ENCODE results near the gene NAV2.
"Not testable (repeated sequence)": the region's sequence is repeated elsewhere in the genome, so short reads cannot be mapped to it uniquely, and the experiment has no call there.

NAV2 gene

GRCh38 chr11:19917069-19917468, 204.4 kb downstream of the NAV2 start:
- no peak overlapping the region for H3K4me3 ChIP-seq (ENCODE audit: low read depth, low read length)

GRCh38 chr11:19918302-19919049, 205.8 kb downstream of the NAV2 start:
- H3K4me3 ChIP-seq (ENCODE audit: low read depth, low read length): no peak overlapping the region

GRCh38 chr11:19919050-19919561, 206.5 kb downstream of the NAV2 start:
- no peak overlapping the region for H3K4me3 ChIP-seq (ENCODE audit: low read depth, low read length)

GRCh38 chr11:19920982-19921381, 208.3 kb downstream of the NAV2 start:
- no peak overlapping the region for H3K4me3 ChIP-seq (ENCODE audit: low read depth, low read length)

- H3K4me3 ChIP-seq (ENCODE audit: low read depth, low read length): no peak overlapping the region
Measured at GRCh38 chr11:19921976-19922688, 209.5 kb downstream of the NAV2 start.

- no peak overlapping the region for H3K4me3 ChIP-seq (ENCODE audit: low read depth, low read length)
Measured at GRCh38 chr11:19922689-19923035, 210.0 kb downstream of the NAV2 start.

- no peak overlapping the region for H3K4me3 ChIP-seq (ENCODE audit: low read depth, low read length)
Measured at GRCh38 chr11:19923626-19924025, 211.0 kb downstream of the NAV2 start.

GRCh38 chr11:19924311-19924710, 211.7 kb downstream of the NAV2 start:
- H3K4me3 ChIP-seq (ENCODE audit: low read depth, low read length): no peak overlapping the region

GRCh38 chr11:19924716-19925115, 212.1 kb downstream of the NAV2 start:
- H3K4me3 ChIP-seq (ENCODE audit: low read depth, low read length): no peak overlapping the region

GRCh38 chr11:19927403-19927802, 214.8 kb downstream of the NAV2 start:
- H3K4me3 ChIP-seq (ENCODE audit: low read depth, low read length): not testable (repeated sequence)

- H3K4me3 ChIP-seq (ENCODE audit: low read depth, low read length): no peak overlapping the region
Measured at GRCh38 chr11:19929147-19929546, 216.5 kb downstream of the NAV2 start.

- H3K4me3 ChIP-seq (ENCODE audit: low read depth, low read length): no peak overlapping the region
Measured at GRCh38 chr11:19929655-19930054, 217.0 kb downstream of the NAV2 start.

GRCh38 chr11:19931141-19931770, 218.6 kb downstream of the NAV2 start:
- no peak overlapping the region for H3K4me3 ChIP-seq (ENCODE audit: low read depth, low read length)

GRCh38 chr11:19931771-19932369, 219.2 kb downstream of the NAV2 start:
- no peak overlapping the region for H3K4me3 ChIP-seq (ENCODE audit: low read depth, low read length)

GRCh38 chr11:19933132-19933735, 220.6 kb downstream of the NAV2 start:
- no peak overlapping the region for H3K4me3 ChIP-seq (ENCODE audit: low read depth, low read length)

GRCh38 chr11:19933801-19934488, 221.3 kb downstream of the NAV2 start:
- no peak overlapping the region for H3K4me3 ChIP-seq (ENCODE audit: low read depth, low read length)

- H3K4me3 ChIP-seq (ENCODE audit: low read depth, low read length): no peak overlapping the region
Measured at GRCh38 chr11:19934828-19935259, 222.2 kb downstream of the NAV2 start.

- H3K4me3 ChIP-seq (ENCODE audit: low read depth, low read length): no peak overlapping the region
Measured at GRCh38 chr11:19935507-19935906, 222.9 kb downstream of the NAV2 start.

- no peak overlapping the region for H3K4me3 ChIP-seq (ENCODE audit: low read depth, low read length)
Measured at GRCh38 chr11:19936461-19936860, 223.8 kb downstream of the NAV2 start.

- no peak overlapping the region for H3K4me3 ChIP-seq (ENCODE audit: low read depth, low read length)
Measured at GRCh38 chr11:19938169-19938856, 225.7 kb downstream of the NAV2 start.

Data from iPS-11a (cell line).